Glutamatergic neuron (in vitro differentiated cells): Measurements from ENCODE around the gene DIP2B. TPM values are rescaled to one million over a fixed set of nuclear protein-coding genes. Genes with fewer than 3 reads are reported as not detected.

Experiments used
- DNase-seq: peaks from one replicate; pipeline ENCODE4 v3.0.0; 2022
- H3K27ac Mint-ChIP-seq: one replicate; pipeline ENCODE4 v1.8.0; 2020; ENCODE audit warnings: mild to moderate bottlenecking, mixed read lengths, inconsistent platforms; ENCODE audit not compliant: unreplicated experiment
- H3K27me3 Mint-ChIP-seq: one replicate; pipeline ENCODE4 v1.8.0; 2020; ENCODE audit warnings: mild to moderate bottlenecking, moderate library complexity, mixed read lengths, inconsistent platforms; ENCODE audit not compliant: unreplicated experiment
- H3K36me3 Mint-ChIP-seq: one replicate; pipeline ENCODE4 v1.8.0; 2020; ENCODE audit warnings: mild to moderate bottlenecking, mixed read lengths, inconsistent platforms; ENCODE audit not compliant: unreplicated experiment
- H3K4me1 Mint-ChIP-seq: one replicate; pipeline ENCODE4 v1.8.0; 2020; ENCODE audit warnings: mild to moderate bottlenecking, low read depth, mixed read lengths, inconsistent platforms; ENCODE audit not compliant: unreplicated experiment
- H3K4me3 Mint-ChIP-seq: one replicate; pipeline ENCODE4 v1.8.0; 2020; ENCODE audit warnings: mild to moderate bottlenecking, mixed read lengths, inconsistent platforms; ENCODE audit not compliant: unreplicated experiment
- H3K9me3 Mint-ChIP-seq: one replicate; pipeline ENCODE4 v1.8.0; 2020; ENCODE audit warnings: mild to moderate bottlenecking, moderate library complexity, mixed read lengths, inconsistent platforms; ENCODE audit not compliant: unreplicated experiment
- CTCF ChIP-seq: fragments of 200-600 bp; sonication (generic); IDR thresholded peaks from one replicate; pipeline ENCODE4 v1.5.0; 2021; ENCODE audit not compliant: partially characterized antibody, unreplicated experiment
- total RNA-seq: library from RNA; stranded (reverse); fragmentation: NEBNext Ultra II Directional; extraction: Animal tissue kit (Norgen Biotek cat#: 25700); gene quantifications from one replicate; pipeline ENCODE4 v1.2.1, GENCODE V29; 2021; ENCODE audit not compliant: unreplicated experiment

Gene DIP2B
- total RNA-seq, 1 donor from 2014 or later = 37.3 TPM

- H3K27ac Mint-ChIP-seq = no peak overlapping the region
- DNase-seq = no peak
- H3K27me3 Mint-ChIP-seq = peaks cover 2% of the 10 kb centered on the region
- H3K4me3 Mint-ChIP-seq = no peak overlapping the region
- no peaks in the 10 kb centered on the region for H3K36me3 Mint-ChIP-seq
- no peaks in the 10 kb centered on the region for H3K9me3 Mint-ChIP-seq
- no peaks in the 10 kb centered on the region for H3K4me1 Mint-ChIP-seq
- TF ChIP-seq CTCF = no peak
These were observed 29.2 kb downstream of the DIP2B start for GRCh38 chr12:50533971-50534370.

- Mint-ChIP-seq H3K36me3 (no peaks in the 10 kb centered on the region), H3K4me1 (no peaks in the 10 kb centered on the region), H3K9me3 (no peaks in the 10 kb centered on the region), H3K27ac (no peak overlapping the region), H3K4me3 (no peak overlapping the region), H3K27me3 (no peaks in the 10 kb centered on the region)
- no peak for DNase-seq
- TF ChIP-seq CTCF = no peak
These were observed 32.2 kb downstream of the DIP2B start for GRCh38 chr12:50536831-50537537.

- H3K27me3 Mint-ChIP-seq = no peaks in the 10 kb centered on the region
- DNase-seq = no peak
- no peaks in the 10 kb centered on the region for H3K9me3 Mint-ChIP-seq
- TF ChIP-seq CTCF = no peak
- H3K4me1 Mint-ChIP-seq = no peaks in the 10 kb centered on the region
- H3K4me3 Mint-ChIP-seq = no peak overlapping the region
- H3K27ac Mint-ChIP-seq = no peak overlapping the region
- H3K36me3 Mint-ChIP-seq = no peaks in the 10 kb centered on the region
These were observed 32.7 kb downstream of the DIP2B start for GRCh38 chr12:50537538-50537919.

- Mint-ChIP-seq H3K27me3 (no peaks in the 10 kb centered on the region), H3K4me1 (no peaks in the 10 kb centered on the region), H3K9me3 (no peaks in the 10 kb centered on the region), H3K4me3 (no peak overlapping the region), H3K36me3 (no peaks in the 10 kb centered on the region), H3K27ac (no peak overlapping the region)
- TF ChIP-seq CTCF = no peak
- DNase-seq = no peak
These were observed 33.4 kb downstream of the DIP2B start for GRCh38 chr12:50538182-50538581.

GRCh38 chr12:50541139-50541538 lies 36.4 kb downstream of the DIP2B start:
- Mint-ChIP-seq H3K9me3 (no peaks in the 10 kb centered on the region), H3K36me3 (no peaks in the 10 kb centered on the region), H3K27ac (no peak overlapping the region), H3K4me3 (no peak overlapping the region), H3K27me3 (no peaks in the 10 kb centered on the region), H3K4me1 (peaks cover 4% of the 10 kb centered on the region)
- DNase-seq = no peak
- no peak for TF ChIP-seq CTCF
